HFF-Myc (cell line): ENCODE measurements around the gene EEF1A2.

Source experiments
- DNase-seq: peaks from one replicate; pipeline ENCODE4 v3.0.0-alpha.2; 2011; ENCODE audit warnings: low read depth; ENCODE audit errors: extremely low read depth
- H3K4me3 ChIP-seq: replicated peaks from 2 replicates; pipeline ENCODE4 v1.5.1; 2011; ENCODE audit warnings: low read depth, mild to moderate bottlenecking, control low read depth, low read length
- TF ChIP-seq, protein P1 (sequence below): IDR thresholded peaks from 2 replicates; pipeline ENCODE4 v1.5.1; 2012; ENCODE audit warnings: mild to moderate bottlenecking, low read depth, low read length, control low read depth; ENCODE audit errors: missing control alignments

The EEF1A2 gene

DNA sequence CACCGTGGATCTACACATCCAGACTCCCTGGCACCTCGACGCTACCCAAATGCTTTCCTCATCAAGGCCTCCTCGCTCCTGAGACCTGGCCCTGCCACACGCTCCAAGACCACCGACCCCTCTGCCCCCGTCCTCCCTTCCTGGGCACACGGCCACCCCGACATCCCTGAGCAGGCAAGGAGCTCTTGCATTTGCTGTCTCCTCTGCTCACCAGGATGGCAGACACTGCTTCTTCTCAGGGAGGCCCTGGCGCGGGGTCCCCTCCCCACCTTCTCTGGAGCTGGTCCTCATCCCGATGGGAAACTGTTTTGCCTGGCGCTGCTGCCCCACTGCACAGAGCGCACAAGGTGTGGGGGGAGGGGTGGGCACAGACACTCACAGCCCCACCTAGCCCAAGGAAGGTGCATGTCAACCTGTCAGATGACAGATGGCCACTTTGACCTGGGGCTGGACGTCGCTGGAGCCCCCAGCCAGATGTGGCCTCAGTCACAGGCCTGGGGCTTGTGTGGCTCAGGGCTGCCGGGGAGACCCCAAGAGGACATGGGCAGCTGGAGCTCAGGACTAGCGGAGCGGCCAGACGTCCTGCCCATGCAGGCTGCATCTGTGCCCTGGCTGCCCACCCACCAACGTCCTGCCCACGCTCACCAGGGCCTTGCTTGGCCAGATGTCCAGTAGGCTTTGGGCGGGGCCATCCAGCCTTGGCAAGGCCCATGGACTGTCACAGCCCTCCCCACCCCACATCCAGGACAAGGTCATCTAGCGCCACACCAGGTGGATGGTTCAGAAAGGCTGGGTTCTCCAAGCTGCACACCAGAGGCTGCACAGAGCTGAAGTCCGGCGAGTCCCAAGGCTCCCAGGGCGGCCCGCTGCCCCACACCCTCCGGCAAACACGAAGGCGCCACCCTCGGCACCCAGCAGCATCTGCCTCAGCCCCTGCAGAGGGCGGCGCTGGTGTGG lies 20.3 kb downstream of the EEF1A2 start:
- TF ChIP-seq, protein P1, sequence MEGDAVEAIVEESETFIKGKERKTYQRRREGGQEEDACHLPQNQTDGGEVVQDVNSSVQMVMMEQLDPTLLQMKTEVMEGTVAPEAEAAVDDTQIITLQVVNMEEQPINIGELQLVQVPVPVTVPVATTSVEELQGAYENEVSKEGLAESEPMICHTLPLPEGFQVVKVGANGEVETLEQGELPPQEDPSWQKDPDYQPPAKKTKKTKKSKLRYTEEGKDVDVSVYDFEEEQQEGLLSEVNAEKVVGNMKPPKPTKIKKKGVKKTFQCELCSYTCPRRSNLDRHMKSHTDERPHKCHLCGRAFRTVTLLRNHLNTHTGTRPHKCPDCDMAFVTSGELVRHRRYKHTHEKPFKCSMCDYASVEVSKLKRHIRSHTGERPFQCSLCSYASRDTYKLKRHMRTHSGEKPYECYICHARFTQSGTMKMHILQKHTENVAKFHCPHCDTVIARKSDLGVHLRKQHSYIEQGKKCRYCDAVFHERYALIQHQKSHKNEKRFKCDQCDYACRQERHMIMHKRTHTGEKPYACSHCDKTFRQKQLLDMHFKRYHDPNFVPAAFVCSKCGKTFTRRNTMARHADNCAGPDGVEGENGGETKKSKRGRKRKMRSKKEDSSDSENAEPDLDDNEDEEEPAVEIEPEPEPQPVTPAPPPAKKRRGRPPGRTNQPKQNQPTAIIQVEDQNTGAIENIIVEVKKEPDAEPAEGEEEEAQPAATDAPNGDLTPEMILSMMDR = no peak
- no peak for DNase-seq
- no peak overlapping the region for H3K4me3 ChIP-seq

GRCh38 chr20:63477944-63478343 lies 20.9 kb downstream of the EEF1A2 start:
- TF ChIP-seq, protein P1 = no peak
- no peak for DNase-seq
- H3K4me3 ChIP-seq = no peak overlapping the region

DNA sequence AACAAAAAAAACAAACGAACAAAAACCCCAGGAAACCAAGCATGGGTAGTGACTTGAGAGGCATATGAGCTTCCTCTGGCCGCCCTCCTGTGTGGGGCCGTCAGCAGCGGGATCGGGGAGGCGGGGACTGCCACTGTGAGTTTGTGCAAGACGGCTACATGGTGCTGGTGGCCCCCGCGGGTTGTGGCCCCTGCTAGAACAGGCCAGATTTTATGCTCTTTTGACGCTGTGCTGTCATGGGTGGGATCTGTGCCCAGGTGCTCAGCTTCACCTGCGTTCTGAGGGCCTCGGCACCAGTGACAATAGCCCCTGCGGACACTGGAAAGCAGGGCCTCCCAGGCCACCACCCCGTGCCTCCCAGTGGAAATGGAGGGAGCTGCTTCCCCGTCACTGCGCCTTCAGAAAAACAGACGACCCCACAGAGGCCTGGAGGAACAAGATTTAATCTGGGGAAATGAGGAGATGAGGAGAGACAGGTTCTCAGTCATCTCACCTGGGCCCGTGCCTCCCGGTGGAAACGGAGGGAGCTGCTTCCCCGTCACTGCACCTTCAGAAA lies 21.7 kb downstream of the EEF1A2 start:
- DNase-seq = no peak
- no peak overlapping the region for H3K4me3 ChIP-seq
- TF ChIP-seq, protein P1 = no peak

DNA sequence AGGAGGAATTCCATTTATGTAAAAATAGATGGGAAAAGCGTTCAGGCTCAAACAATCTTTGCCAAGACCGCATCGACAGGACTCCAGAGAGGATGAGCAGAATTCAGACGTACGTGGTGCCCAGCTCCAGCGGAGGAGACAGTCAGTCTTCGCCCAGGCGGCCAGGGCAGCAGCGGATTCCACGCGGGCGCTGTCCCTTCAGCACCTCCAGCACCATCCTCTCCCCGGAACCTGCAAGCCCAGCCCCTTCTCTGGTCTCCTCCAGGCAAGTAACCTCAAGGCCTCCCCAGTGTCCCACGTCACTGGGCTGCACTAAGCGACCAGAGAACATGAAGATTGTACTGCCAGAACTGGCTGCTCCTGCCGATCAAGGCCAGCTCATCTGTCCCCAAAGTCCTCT lies 23.7 kb downstream of the EEF1A2 start:
- TF ChIP-seq, protein P1 = no peak
- no peak overlapping the region for H3K4me3 ChIP-seq
- no peak for DNase-seq

DNA sequence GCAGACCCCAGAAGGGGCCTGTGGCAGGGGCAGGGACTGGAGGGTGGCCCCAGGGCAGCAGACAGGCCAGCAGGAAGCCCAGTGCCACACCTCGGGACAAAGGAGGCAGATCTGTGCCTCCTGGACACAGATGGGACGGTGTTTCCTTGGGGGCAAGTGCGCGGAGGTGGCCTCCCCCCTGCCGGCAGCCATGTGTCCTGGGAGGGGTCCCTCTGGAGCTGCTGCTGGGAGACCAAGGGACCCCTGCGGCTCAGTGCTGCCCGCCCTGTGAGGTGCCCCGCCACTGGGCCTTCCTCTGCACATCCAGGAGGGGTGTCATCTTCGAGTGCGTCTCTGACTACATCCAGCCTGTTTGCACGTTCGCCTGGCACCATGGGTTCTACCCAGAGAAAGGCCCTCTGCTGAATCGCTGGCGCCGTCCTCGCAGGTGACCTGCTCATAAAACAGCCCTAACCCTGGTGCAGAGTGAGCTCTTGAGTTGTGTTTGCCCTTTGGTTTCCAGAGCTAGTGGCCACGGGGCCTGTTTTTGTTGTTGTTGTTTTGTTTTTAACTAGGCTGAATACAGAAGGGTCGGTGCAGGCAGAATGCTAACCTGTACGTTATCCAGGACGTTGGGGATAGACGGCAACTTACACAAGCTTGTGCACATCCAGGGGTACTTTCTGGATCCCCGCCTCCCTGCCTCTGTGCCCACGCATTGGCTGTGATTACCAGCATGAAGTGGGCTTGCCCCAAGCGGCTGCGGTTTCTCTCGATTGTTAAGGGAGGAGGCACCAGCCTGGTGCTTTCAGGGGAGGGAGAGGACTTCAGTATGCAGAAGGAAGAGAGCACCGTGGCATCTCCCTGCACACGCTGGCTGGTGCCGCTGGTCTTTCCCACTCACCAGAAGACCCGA lies 25.1 kb downstream of the EEF1A2 start:
- no peak for DNase-seq
- no peak overlapping the region for H3K4me3 ChIP-seq
- TF ChIP-seq, protein P1 = no peak

DNA sequence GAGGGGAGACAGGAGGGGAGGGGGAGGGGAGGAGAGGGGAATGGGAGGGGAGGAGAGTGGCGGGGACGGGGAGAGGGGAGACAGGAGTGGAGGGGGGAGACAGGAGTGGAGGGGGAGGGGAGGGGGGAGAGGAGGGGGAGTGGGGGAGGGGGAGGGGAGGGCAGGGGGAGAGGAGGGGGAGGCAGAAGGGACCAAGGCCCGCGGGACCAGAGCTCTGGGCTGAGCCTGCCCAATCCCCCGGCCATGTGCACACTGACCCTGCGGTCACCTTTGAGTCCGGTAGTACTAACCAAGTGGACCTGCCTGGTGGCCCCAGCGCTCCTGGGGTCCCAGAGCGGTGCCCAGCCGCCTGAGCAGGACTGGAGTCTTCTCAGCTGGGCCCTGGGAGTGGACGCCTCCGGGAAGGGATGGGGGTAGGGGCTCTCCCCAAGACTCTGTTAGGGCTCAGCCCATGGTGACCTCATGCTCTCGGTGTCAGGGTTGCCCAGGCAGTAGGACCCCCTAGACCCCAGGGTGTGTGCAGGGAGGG lies 26.0 kb downstream of the EEF1A2 start:
- H3K4me3 ChIP-seq = no peak overlapping the region
- TF ChIP-seq, protein P1 = no peak
- no peak for DNase-seq
